Measurements from ENCODE around the gene SLCO4C1. TPM values are rescaled to one million over a fixed set of nuclear protein-coding genes. Genes with fewer than 3 reads are reported as not detected.

Gene SLCO4C1
- total and polyA plus RNA-seq, 2 of the 13 experiments (the other 11 are each of a cell fraction or from before 2014, with no cell fraction given): 1.3 to 7.8 TPM

DNA sequence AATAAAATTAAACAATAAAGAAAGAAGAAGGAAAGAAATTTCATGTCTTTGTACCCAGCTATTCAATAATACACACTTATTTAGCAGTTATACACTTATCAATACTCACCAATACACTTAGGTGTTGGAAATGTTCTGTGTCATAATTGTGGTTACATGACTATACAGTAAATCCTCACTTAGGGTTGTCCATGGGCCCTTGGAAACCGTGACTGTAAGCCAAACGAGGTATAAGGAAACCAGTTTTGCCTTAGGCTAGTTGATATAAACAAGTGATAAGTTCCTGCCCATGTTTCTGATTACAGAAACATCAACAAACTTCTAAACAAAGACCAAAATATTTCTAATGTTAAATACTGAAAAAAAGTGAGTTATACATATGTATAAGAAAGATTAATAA lies 10.0 kb upstream of the SLCO4C1 start:
- no peak overlapping the region for H3K4me3 ChIP-seq (replicated peaks in 1 of 3; ENCODE audit: insufficient read depth in 1 of 3, low read depth in 2 of 3, low read length in 3 of 3)
- FAIRE-seq (no peak), ATAC-seq (no peak), DNase-seq (ENCODE audit: low spot score) (no peak)
- TF ChIP-seq, protein P1, sequence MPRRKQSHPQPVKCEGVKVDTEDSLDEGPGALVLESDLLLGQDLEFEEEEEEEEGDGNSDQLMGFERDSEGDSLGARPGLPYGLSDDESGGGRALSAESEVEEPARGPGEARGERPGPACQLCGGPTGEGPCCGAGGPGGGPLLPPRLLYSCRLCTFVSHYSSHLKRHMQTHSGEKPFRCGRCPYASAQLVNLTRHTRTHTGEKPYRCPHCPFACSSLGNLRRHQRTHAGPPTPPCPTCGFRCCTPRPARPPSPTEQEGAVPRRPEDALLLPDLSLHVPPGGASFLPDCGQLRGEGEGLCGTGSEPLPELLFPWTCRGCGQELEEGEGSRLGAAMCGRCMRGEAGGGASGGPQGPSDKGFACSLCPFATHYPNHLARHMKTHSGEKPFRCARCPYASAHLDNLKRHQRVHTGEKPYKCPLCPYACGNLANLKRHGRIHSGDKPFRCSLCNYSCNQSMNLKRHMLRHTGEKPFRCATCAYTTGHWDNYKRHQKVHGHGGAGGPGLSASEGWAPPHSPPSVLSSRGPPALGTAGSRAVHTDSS (CRISPR knock-in tag; conservative IDR thresholded peaks at IDR 0.05): no peak
- TF ChIP-seq CCDC6 (CRISPR knock-in tag; IDR thresholded peaks at IDR 0.05) (no peak), ZFP41 (CRISPR knock-in tag; IDR thresholded peaks at IDR 0.05; ENCODE audit: borderline replicate concordance) (no peak), HNRNPL (IDR thresholded peaks at IDR 0.05; ENCODE audit: low read depth, low read length) (no peak), ZNF296 (CRISPR knock-in tag; conservative IDR thresholded peaks at IDR 0.05) (no peak), MYNN (CRISPR knock-in tag; IDR thresholded peaks at IDR 0.05; ENCODE audit: low read depth) (no peak), RXRA (CRISPR knock-in tag; IDR thresholded peaks at IDR 0.05) (no peak), ZNF670 (CRISPR knock-in tag; IDR thresholded peaks at IDR 0.05; ENCODE audit: borderline replicate concordance) (no peak), KAT7 (CRISPR knock-in tag; IDR thresholded peaks at IDR 0.05; ENCODE audit: borderline replicate concordance) (no peak)
- ChIA-PET POLR2A (no interaction called here), CTCF (ENCODE audit: low intra/inter-chr PET ratio, low total read pairs) (no interaction called here)
- in situ Hi-C loops (cut with HindIII; ENCODE audit: extremely low pct_ligation_motif_present, low pct_unique_long_range_greater_than_20kb) (no loop called here), intact Hi-C loops (cut with micrococcal nuclease; ENCODE audit: unreplicated experiment) (no loop called here)
- no peak overlapping the region for H3K9ac ChIP-seq (ENCODE audit: insufficient read depth, low read depth, low read length)
- BruUV-seq (replicated peaks): no TSS peak
- H3K27me3 ChIP-seq (ENCODE audit: control insufficient read depth in 1 of 2, insufficient read depth in 2 of 2, low read length in 2 of 2): peaks cover 0 to 3% of the 10 kb centered on the region in 2 experiments; a peak in 1 of 5 replicates
- H3K4me1 ChIP-seq (ENCODE audit: insufficient read depth, low read length): no peaks in the 10 kb centered on the region
- no peak overlapping the region for H2AFZ ChIP-seq (ENCODE audit: low read length)
- WGBS (ENCODE audit: low lambda C conversion rate): 2% methylated on average over 2 of the region's 2 CpGs
- H3K27ac ChIP-seq (ENCODE audit: extremely low read length, insufficient read depth, low read length): no peak overlapping the region
- no peaks in the 10 kb centered on the region for H3K36me3 ChIP-seq (replicated peaks in 1 of 2; ENCODE audit: control insufficient read depth in 1 of 2, insufficient read depth in 2 of 2, low read length in 2 of 2)
- no peaks in the 10 kb centered on the region for H4K20me1 ChIP-seq (ENCODE audit: insufficient read depth, low read length)
- H3K79me2 ChIP-seq (ENCODE audit: insufficient read depth, low read length): no peaks in the 10 kb centered on the region
- no peak overlapping the region for H3K4me2 ChIP-seq (ENCODE audit: low read depth, low read length)
- no peaks in the 10 kb centered on the region for H3K9me3 ChIP-seq (ENCODE audit: low read length)
